HepG2 (cell line): ENCODE data around the gene PARK7. TPM values are rescaled to one million over a fixed set of nuclear protein-coding genes. Genes with fewer than 3 reads are reported as not detected.

ENCODE experiments used
- BRCA1 ChIP-seq: sonication (generic); formaldehyde crosslinking; IDR thresholded peaks from 2 replicates; pipeline ENCODE4 v1.4.0; 2020; ENCODE audit warnings: missing genetic modification reagents
- DRAP1 ChIP-seq: IDR thresholded peaks from 2 replicates; pipeline ENCODE4 v1.6.1; 2016; ENCODE audit warnings: missing genetic modification reagents, missing compliant biosample characterization
- FOXJ3 ChIP-seq: sonication (generic); formaldehyde crosslinking; IDR thresholded peaks from 2 replicates; pipeline ENCODE4 v1.4.0; 2020; ENCODE audit warnings: missing genetic modification reagents, mild to moderate bottlenecking, borderline replicate concordance
- GATA4 ChIP-seq: sonication (generic); IDR thresholded peaks from 2 replicates; pipeline ENCODE4 v1.6.1; 2016; ENCODE audit warnings: antibody characterized with exemption, low read depth, borderline replicate concordance
- GTF3A ChIP-seq: sonication (generic); formaldehyde crosslinking; conservative IDR thresholded peaks from 2 replicates; pipeline ENCODE4 v1.4.0; 2020; ENCODE audit warnings: mild to moderate bottlenecking, missing genetic modification reagents
- HMG20B ChIP-seq: conservative IDR thresholded peaks from 2 replicates; pipeline ENCODE4 v1.6.1; 2016; ENCODE audit warnings: missing genetic modification reagents, missing compliant biosample characterization
- HOXA9 ChIP-seq: sonication (generic); formaldehyde crosslinking; IDR thresholded peaks from 2 replicates; pipeline ENCODE4 v1.8.1; 2022; ENCODE audit warnings: missing genetic modification reagents, mild to moderate bottlenecking, moderate library complexity, borderline replicate concordance
- NCOR1 ChIP-seq: fragments of 200-600 bp; sonication (generic); IDR thresholded peaks from 2 replicates; pipeline ENCODE4 v1.7.0; 2017; ENCODE audit warnings: antibody characterized with exemption, low read length, borderline replicate concordance
- PAXIP1 ChIP-seq: sonication (generic); formaldehyde crosslinking; conservative IDR thresholded peaks from 2 replicates; pipeline ENCODE4 v1.4.0; 2020; ENCODE audit warnings: mild to moderate bottlenecking, missing genetic modification reagents, moderate library complexity
- RBM22 ChIP-seq: fragments of 200-400 bp; formaldehyde crosslinking; optimal IDR thresholded peaks from 2 replicates; pipeline ENCODE3; 2017; ENCODE audit warnings: mild to moderate bottlenecking, low read length, moderate library complexity
- SMAD1 ChIP-seq: sonication (generic); formaldehyde crosslinking; IDR thresholded peaks from 2 replicates; pipeline ENCODE4 v1.4.0; 2020; ENCODE audit warnings: missing genetic modification reagents, low read depth, mild to moderate bottlenecking, borderline replicate concordance
- SYNCRIP ChIP-seq: fragments of 200-400 bp; formaldehyde crosslinking; IDR thresholded peaks from 2 replicates; pipeline ENCODE4 v1.6.1; 2018; ENCODE audit warnings: mild to moderate bottlenecking, low read depth, low read length; ENCODE audit not compliant: insufficient read depth
- ZBTB2 ChIP-seq: sonication (generic); formaldehyde crosslinking; IDR thresholded peaks from 2 replicates; pipeline ENCODE4 v1.8.0; 2022; ENCODE audit warnings: low read depth, missing genetic modification reagents
- ZBTB34 ChIP-seq: sonication (generic); formaldehyde crosslinking; IDR thresholded peaks from 2 replicates; pipeline ENCODE4 v1.8.0; 2022; ENCODE audit warnings: mild to moderate bottlenecking, missing genetic modification reagents
- ZNF33A ChIP-seq: sonication (generic); formaldehyde crosslinking; IDR thresholded peaks from 2 replicates; pipeline ENCODE4 v1.5.1; 2020; ENCODE audit warnings: missing genetic modification reagents, mild to moderate bottlenecking, moderate library complexity, borderline replicate concordance
- ZNF557 ChIP-seq: sonication (generic); formaldehyde crosslinking; IDR thresholded peaks from 2 replicates; pipeline ENCODE4 v1.4.0; 2020; ENCODE audit warnings: missing genetic modification reagents
- ZNF569 ChIP-seq: sonication (generic); formaldehyde crosslinking; IDR thresholded peaks from 2 replicates; pipeline ENCODE4 v1.5.0; 2020; ENCODE audit warnings: mild to moderate bottlenecking, missing genetic modification reagents, moderate library complexity, borderline replicate concordance
- ZNF766 ChIP-seq: sonication (generic); formaldehyde crosslinking; IDR thresholded peaks from 2 replicates; pipeline ENCODE4 v1.5.0; 2020; ENCODE audit warnings: missing genetic modification reagents, borderline replicate concordance
- ZSCAN29 ChIP-seq: sonication (generic); formaldehyde crosslinking; conservative IDR thresholded peaks from 2 replicates; pipeline ENCODE4 v1.4.0; 2020; ENCODE audit warnings: mild to moderate bottlenecking, missing genetic modification reagents
- polyA plus RNA-seq, 8 experiments: library from polyadenylated mRNA; depleted of rRNA in 3 of 8; stranded (reverse) in 7 of 8; unstranded in 1 of 8; fragments of >200 nt; fragmentation: Illumina TruSeq in 4 of 8; extraction: Trizol in 4 of 8; gene quantifications; 2 replicates each; pipeline versions ENCODE4 v1.2.1 to v1.2.3, GENCODE V29; 2011 to 2016; ENCODE audit warnings: low read depth in 4 of 8, missing spikeins in 1 of 8, mixed read lengths in 1 of 8; ENCODE audit not compliant: insufficient read depth in 1 of 8
- total RNA-seq, 5 experiments: library from RNA; depleted of rRNA; stranded (reverse); fragments of >200 nt; fragmentation: Illumina TruSeq; extraction: Trizol; gene quantifications; 2 replicates each; pipeline ENCODE4 v1.2.3, GENCODE V29; 2016; ENCODE audit warnings: low read depth in 1 of 5

PARK7 gene
- total and polyA plus RNA-seq, 2 of the 13 experiments (the other 11 are each of a cell fraction or from before 2014, with no cell fraction given) = 212 to 296 TPM

GRCh38 chr1:8026976-8027747 is 65.7 kb downstream of the PARK7 start (continued):
- TF ChIP-seq SYNCRIP (no peak), HMG20B (CRISPR knock-in tag) (peak; percentile 41; the same call in 1 of the 2 replicates), GTF3A (CRISPR knock-in tag) (no peak), ZBTB34 (peak; percentile 79; the same call in 1 of the 2 replicates), ZBTB2 (CRISPR knock-in tag) (no peak), BRCA1 (CRISPR knock-in tag) (peak; percentile 33; the same call in 1 of the 2 replicates), ZNF766 (CRISPR knock-in tag) (peak; percentile 65; the same call in 1 of the 2 replicates), ZSCAN29 (CRISPR knock-in tag) (0 out of 2 replicates have a peak, but pooled peaks have one; percentile 31), ZNF557 (CRISPR knock-in tag) (0 out of 2 replicates have a peak, but pooled peaks have one; percentile 19), ZNF33A (CRISPR knock-in tag) (no peak), GATA4 (peak; percentile 95), HOXA9 (CRISPR knock-in tag) (peak; percentile 70), ZNF569 (CRISPR knock-in tag) (no peak), PAXIP1 (CRISPR knock-in tag) (peak; percentile 92), SMAD1 (CRISPR knock-in tag) (no peak), NCOR1 (peak; percentile 85; the same call in 1 of the 2 replicates), DRAP1 (CRISPR knock-in tag) (peak; percentile 82), FOXJ3 (CRISPR knock-in tag) (peak; percentile 91; the same call in 1 of the 2 replicates), RBM22 (peak; percentile 98)
